Urinary bladder (tissue), 4 donors: ENCODE measurements around the gene LCA5. TPM values are rescaled to one million over a fixed set of nuclear protein-coding genes. Genes with fewer than 3 reads are reported as not detected.
A peak's percentile ranks its signal among the peaks of the same experiment; 100 is the strongest.
"Not testable (repeated sequence)": the region's sequence is repeated elsewhere in the genome, so short reads cannot be mapped to it uniquely, and the experiment has no call there.

Experiments
- DNase-seq: peaks from one replicate; pipeline ENCODE4 v3.0.0-alpha.2; 2015; ENCODE audit errors: extremely low spot score
- H3K27ac ChIP-seq: one replicate; pipeline ENCODE4 v1.5.1; 2013; ENCODE audit warnings: low read depth, mild to moderate bottlenecking, moderate library complexity
- H3K36me3 ChIP-seq: one replicate; pipeline ENCODE4 v1.6.1; 2013; ENCODE audit warnings: mild to moderate bottlenecking, moderate library complexity; ENCODE audit not compliant: insufficient read depth
- H3K4me1 ChIP-seq: one replicate; pipeline ENCODE4 v1.6.1; 2013; ENCODE audit warnings: mild to moderate bottlenecking, moderate library complexity; ENCODE audit not compliant: insufficient read depth
- H3K4me3 ChIP-seq: one replicate; pipeline ENCODE4 v1.5.1; 2013; ENCODE audit warnings: low read depth, low read length
- WGBS: extraction: QIAGEN DNeasy Blood & Tissue Kit; methylation state at CpG from one replicate; pipeline ENCODE4 v1.1.7; 2013; 5-methylcytosine and 5-hydroxymethylcytosine counted together
- polyA plus RNA-seq: library from polyadenylated mRNA; stranded (reverse); fragments of 200-250 nt; gene quantifications from one replicate; pipeline ENCODE4 v1.2.3, GENCODE V29; 2013
- total RNA-seq: library from RNA; depleted of rRNA; stranded (reverse); fragments of >200 nt; gene quantifications from one replicate; pipeline ENCODE4 v1.2.3, GENCODE V29; 2014
- donor health status: healthy with polysubstance abuse.
- donor health status: healthy.

The LCA5 gene
- total and polyA plus RNA-seq, 2 donors = 4.7 to 23.3 TPM

- DNase-seq = no peak
- Histone ChIP-seq H3K4me3 (no peak overlapping the region), H3K27ac (no peak overlapping the region), H3K4me1 (no peaks in the 10 kb centered on the region), H3K36me3 (no peaks in the 10 kb centered on the region)
- WGBS = 81% methylated on average over 2 of the region's 2 CpGs
Observed at GRCh38 chr6:79551401-79551800, 14.2 kb upstream of the LCA5 start.

GRCh38 chr6:79548304-79548703, 11.1 kb upstream of the LCA5 start:
- peaks cover 1% of the 10 kb centered on the region for H3K4me1 ChIP-seq
- H3K27ac ChIP-seq = no peak overlapping the region
- H3K36me3 ChIP-seq = no peaks in the 10 kb centered on the region
- H3K4me3 ChIP-seq = no peak overlapping the region
- WGBS = 79% methylated on average over 5 of the region's 5 CpGs
- no peak for DNase-seq

- 47% methylated on average over 3 of the region's 3 CpGs for WGBS
- Histone ChIP-seq H3K27ac (no peak overlapping the region), H3K4me1 (peaks cover 1% of the 10 kb centered on the region), H3K36me3 (no peaks in the 10 kb centered on the region), H3K4me3 (no peak overlapping the region)
- no peak for DNase-seq
Observed at GRCh38 chr6:79546186-79546585, 9.0 kb upstream of the LCA5 start.

GRCh38 chr6:79544939-79545450, 7.8 kb upstream of the LCA5 start:
- peaks cover 1% of the 10 kb centered on the region for H3K4me1 ChIP-seq
- 7% methylated on average over 7 of the region's 7 CpGs for WGBS
- no peak overlapping the region for H3K27ac ChIP-seq
- H3K4me3 ChIP-seq = no peak overlapping the region
- peak; percentile 92 for DNase-seq
- H3K36me3 ChIP-seq = no peaks in the 10 kb centered on the region

- Histone ChIP-seq H3K36me3 (no peaks in the 10 kb centered on the region), H3K4me1 (peaks cover 1% of the 10 kb centered on the region), H3K27ac (no peak overlapping the region), H3K4me3 (no peak overlapping the region)
- no peak for DNase-seq
- WGBS = 42% methylated on average over 2 of the region's 2 CpGs
Observed at GRCh38 chr6:79544299-79544927, 7.2 kb upstream of the LCA5 start.

- Histone ChIP-seq H3K27ac (no peak overlapping the region), H3K4me1 (peaks cover 1% of the 10 kb centered on the region), H3K4me3 (no peak overlapping the region), H3K36me3 (no peaks in the 10 kb centered on the region)
- no peak for DNase-seq
- WGBS = 93% methylated on average over 1 of the region's 1 CpG
Observed at GRCh38 chr6:79543886-79544285, 6.7 kb upstream of the LCA5 start.

- no peak overlapping the region for H3K4me3 ChIP-seq
- 91% methylated on average over 1 of the region's 1 CpG for WGBS
- H3K4me1 ChIP-seq = peaks cover 1% of the 10 kb centered on the region
- no peak overlapping the region for H3K27ac ChIP-seq
- H3K36me3 ChIP-seq = no peaks in the 10 kb centered on the region
- no peak for DNase-seq
Observed at GRCh38 chr6:79543411-79543810, 6.2 kb upstream of the LCA5 start.

GRCh38 chr6:79538106-79538971, 1.1 kb upstream of the LCA5 start:
- whole genome bisulfite sequencing = 34% methylated on average over 14 of the region's 14 CpGs

GRCh38 chr6:79536585-79536953, 661 bp downstream of the LCA5 start:
- H3K4me3 ChIP-seq = peak overlapping the region; percentile 56
- H3K27ac ChIP-seq = peak overlapping the region; percentile 76
- no peaks in the 10 kb centered on the region for H3K36me3 ChIP-seq
- H3K4me1 ChIP-seq = no peaks in the 10 kb centered on the region
- no peak for DNase-seq
- WGBS = under 1% methylated on average over 9 of the region's 9 CpGs

More at GRCh38 chr6:79538106-79538971, 1.1 kb upstream of the LCA5 start:
- no peak for DNase-seq
- no peak overlapping the region for H3K27ac ChIP-seq
- no peaks in the 10 kb centered on the region for H3K36me3 ChIP-seq
- H3K4me1 ChIP-seq = no peaks in the 10 kb centered on the region
- H3K4me3 ChIP-seq = peak overlapping the region; percentile 56

GRCh38 chr6:79529567-79529966, 7.7 kb downstream of the LCA5 start:
- H3K36me3 ChIP-seq, H3K4me3 ChIP-seq, DNase-seq, H3K27ac ChIP-seq, H3K4me1 ChIP-seq: not testable (repeated sequence)
- 95% methylated on average over 4 of the region's 4 CpGs for WGBS

- Histone ChIP-seq H3K4me3 (no peak overlapping the region), H3K4me1 (no peaks in the 10 kb centered on the region), H3K36me3 (no peaks in the 10 kb centered on the region), H3K27ac (no peak overlapping the region)
- WGBS = 100% methylated on average over 1 of the region's 1 CpG
- DNase-seq = no peak
Observed at GRCh38 chr6:79526897-79527296, 10.3 kb downstream of the LCA5 start.

- DNase-seq = no peak
- WGBS = 62% methylated on average over 12 of the region's 12 CpGs
- no peak overlapping the region for H3K27ac ChIP-seq
- H3K4me3 ChIP-seq = no peak overlapping the region
- no peaks in the 10 kb centered on the region for H3K4me1 ChIP-seq
- no peaks in the 10 kb centered on the region for H3K36me3 ChIP-seq
Observed at GRCh38 chr6:79525272-79526100, 11.7 kb downstream of the LCA5 start.

- 87% methylated on average over 3 of the region's 3 CpGs for WGBS
- no peak for DNase-seq
- no peaks in the 10 kb centered on the region for H3K36me3 ChIP-seq
- H3K4me1 ChIP-seq = no peaks in the 10 kb centered on the region
- H3K27ac ChIP-seq = no peak overlapping the region
- H3K4me3 ChIP-seq = no peak overlapping the region
Observed at GRCh38 chr6:79524065-79524464, 13.2 kb downstream of the LCA5 start.
